Measurements from ENCODE around the gene TRA2B. TPM values are rescaled to one million over a fixed set of nuclear protein-coding genes. Genes with fewer than 3 reads are reported as not detected.

TRA2B gene
- polyA plus RNA-seq, 1 experiment: 216 TPM

- H3K9me3 ChIP-seq (ENCODE audit: control insufficient read depth, insufficient read depth, low read length): no peaks in the 10 kb centered on the region
- POLR2A ChIA-PET: interaction anchor here (0.7 kb wide), 1 partner anchor 27 kb away, joined by 4 read pairs; no protein-coding TSS in a partner anchor
- TF ChIP-seq, protein P1, sequence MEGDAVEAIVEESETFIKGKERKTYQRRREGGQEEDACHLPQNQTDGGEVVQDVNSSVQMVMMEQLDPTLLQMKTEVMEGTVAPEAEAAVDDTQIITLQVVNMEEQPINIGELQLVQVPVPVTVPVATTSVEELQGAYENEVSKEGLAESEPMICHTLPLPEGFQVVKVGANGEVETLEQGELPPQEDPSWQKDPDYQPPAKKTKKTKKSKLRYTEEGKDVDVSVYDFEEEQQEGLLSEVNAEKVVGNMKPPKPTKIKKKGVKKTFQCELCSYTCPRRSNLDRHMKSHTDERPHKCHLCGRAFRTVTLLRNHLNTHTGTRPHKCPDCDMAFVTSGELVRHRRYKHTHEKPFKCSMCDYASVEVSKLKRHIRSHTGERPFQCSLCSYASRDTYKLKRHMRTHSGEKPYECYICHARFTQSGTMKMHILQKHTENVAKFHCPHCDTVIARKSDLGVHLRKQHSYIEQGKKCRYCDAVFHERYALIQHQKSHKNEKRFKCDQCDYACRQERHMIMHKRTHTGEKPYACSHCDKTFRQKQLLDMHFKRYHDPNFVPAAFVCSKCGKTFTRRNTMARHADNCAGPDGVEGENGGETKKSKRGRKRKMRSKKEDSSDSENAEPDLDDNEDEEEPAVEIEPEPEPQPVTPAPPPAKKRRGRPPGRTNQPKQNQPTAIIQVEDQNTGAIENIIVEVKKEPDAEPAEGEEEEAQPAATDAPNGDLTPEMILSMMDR (IDR thresholded peaks at IDR 0.05; ENCODE audit: low read depth, low read length): no peak
- no peak overlapping the region for H3K4me3 ChIP-seq (ENCODE audit: low read depth, low read length)
- peaks cover 3% of the 10 kb centered on the region for H3K27me3 ChIP-seq (ENCODE audit: control insufficient read depth, insufficient read depth, low read length)
- CTCF ChIA-PET: interaction anchor here (0.9 to 10.2 kb wide), 3 partner anchors 15 to 319 kb away, joined by 3 to 243 read pairs (median 6); no protein-coding TSS in a partner anchor
- no peak overlapping the region for H3K27ac ChIP-seq (ENCODE audit: low read depth, low read length)
- DNase-seq (ENCODE audit: low read depth, low spot score): no peak
These were observed 20.8 kb upstream of the TRA2B start for GRCh38 chr3:185958626-185959025.

GRCh38 chr3:185956244-185956643 is 18.4 kb upstream of the TRA2B start:
- ChIA-PET POLR2A (no interaction called here), CTCF (interaction anchor here (0.6 to 10.2 kb wide), 2 partner anchors 12 to 128 kb away, joined by 5 to 243 read pairs; no protein-coding TSS in a partner anchor)
- H3K27me3 ChIP-seq (ENCODE audit: control insufficient read depth, insufficient read depth, low read length): peaks cover 11% of the 10 kb centered on the region
- TF ChIP-seq, protein P1 (IDR thresholded peaks at IDR 0.05; ENCODE audit: low read depth, low read length): no peak
- DNase-seq (ENCODE audit: low read depth, low spot score): no peak
- no peak overlapping the region for H3K4me3 ChIP-seq (ENCODE audit: low read depth, low read length)
- peaks cover 4% of the 10 kb centered on the region for H3K9me3 ChIP-seq (ENCODE audit: control insufficient read depth, insufficient read depth, low read length)
- H3K27ac ChIP-seq (ENCODE audit: low read depth, low read length): no peak overlapping the region

GRCh38 chr3:185954366-185954723 is 16.5 kb upstream of the TRA2B start:
- TF ChIP-seq, protein P1 (IDR thresholded peaks at IDR 0.05; ENCODE audit: low read depth, low read length): no peak
- H3K9me3 ChIP-seq (ENCODE audit: control insufficient read depth, insufficient read depth, low read length): peaks cover 4% of the 10 kb centered on the region
- CTCF ChIA-PET: interaction anchor here (0.5 to 10.2 kb wide), 5 partner anchors 11 to 1093 kb away, joined by 3 to 243 read pairs (median 5); no protein-coding TSS in a partner anchor
- POLR2A ChIA-PET: no interaction called here
- H3K27me3 ChIP-seq (ENCODE audit: control insufficient read depth, insufficient read depth, low read length): peaks cover 13% of the 10 kb centered on the region
- DNase-seq (ENCODE audit: low read depth, low spot score): no peak
- no peak overlapping the region for H3K27ac ChIP-seq (ENCODE audit: low read depth, low read length)
- H3K4me3 ChIP-seq (ENCODE audit: low read depth, low read length): no peak overlapping the region

DNA sequence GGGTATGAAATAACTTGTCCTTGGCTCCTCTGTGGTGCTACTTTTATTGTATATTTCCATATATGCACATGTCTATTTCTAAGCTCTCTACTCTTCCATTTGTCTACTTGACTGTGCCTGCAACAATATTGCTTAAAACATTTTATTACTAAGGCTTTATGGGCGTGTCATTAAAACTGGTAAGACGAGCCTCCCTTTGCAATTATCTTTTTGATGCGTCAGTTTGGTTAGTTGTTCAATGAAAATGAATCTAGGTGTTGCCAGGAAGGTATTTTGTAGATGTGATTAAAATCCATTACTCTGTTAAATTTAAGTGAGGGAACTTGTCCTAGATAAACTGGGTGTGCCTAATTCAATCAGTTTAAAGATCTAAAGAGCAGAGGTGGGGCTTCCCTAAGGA is 12.9 kb upstream of the TRA2B start:
- CTCF ChIA-PET: interaction anchor here (1.2 kb wide), 1 partner anchor 26 kb away, joined by 6 read pairs; no protein-coding TSS in a partner anchor
- Histone ChIP-seq H3K4me3 (ENCODE audit: low read depth, low read length) (no peak overlapping the region), H3K27ac (ENCODE audit: low read depth, low read length) (no peak overlapping the region), H3K9me3 (ENCODE audit: control insufficient read depth, insufficient read depth, low read length) (peaks cover 4% of the 10 kb centered on the region), H3K27me3 (ENCODE audit: control insufficient read depth, insufficient read depth, low read length) (peaks cover 19% of the 10 kb centered on the region)
- TF ChIP-seq, protein P1 (IDR thresholded peaks at IDR 0.05; ENCODE audit: low read depth, low read length): no peak
- POLR2A ChIA-PET: no interaction called here
- DNase-seq (ENCODE audit: low read depth, low spot score): no peak

GRCh38 chr3:185949515-185949914 is 11.7 kb upstream of the TRA2B start:
- TF ChIP-seq, protein P1 (IDR thresholded peaks at IDR 0.05; ENCODE audit: low read depth, low read length): no peak

More at GRCh38 chr3:185949515-185949914, 11.7 kb upstream of the TRA2B start:
- CTCF ChIA-PET: interaction anchor here (0.7 to 1.2 kb wide), 2 partner anchors 27 to 287 kb away, joined by 4 to 6 read pairs; no protein-coding TSS in a partner anchor
- Histone ChIP-seq H3K9me3 (ENCODE audit: control insufficient read depth, insufficient read depth, low read length) (peaks cover 4% of the 10 kb centered on the region), H3K27ac (ENCODE audit: low read depth, low read length) (no peak overlapping the region), H3K4me3 (ENCODE audit: low read depth, low read length) (no peak overlapping the region), H3K27me3 (ENCODE audit: control insufficient read depth, insufficient read depth, low read length) (peaks cover 19% of the 10 kb centered on the region)
- POLR2A ChIA-PET: no interaction called here
- no peak for DNase-seq (ENCODE audit: low read depth, low spot score)
